HG03565 (cell line): ENCODE measurements around the gene TICAM1.

Experiments used
- ATAC-seq: cut with Tn5 transposase; IDR thresholded peaks from one replicate; pipeline ENCODE4 v1.9.1; 2021; ENCODE audit warnings: mild to moderate bottlenecking, moderate library complexity; ENCODE audit not compliant: unreplicated experiment

TICAM1 gene

DNA sequence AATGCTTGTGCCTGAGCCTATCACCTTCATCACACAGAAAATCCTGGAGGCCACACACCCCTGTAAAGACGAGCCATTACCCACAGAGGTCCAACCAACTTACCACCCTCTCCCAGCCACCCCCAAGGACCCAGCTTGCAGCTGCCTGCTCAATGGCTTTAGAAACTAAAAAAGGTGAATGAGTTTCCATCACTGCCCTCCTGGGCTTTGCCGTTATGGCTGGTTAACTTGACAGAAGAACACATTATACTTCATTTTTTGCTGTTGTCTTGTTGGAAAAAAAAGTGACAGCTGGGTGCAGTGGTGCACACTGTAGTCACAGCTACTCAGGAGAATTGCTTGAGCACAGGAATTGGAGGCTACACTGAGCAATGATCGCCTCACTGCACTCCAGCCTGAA lies 57.4 kb downstream of the TICAM1 start:
- no peak for ATAC-seq

- ATAC-seq, result no peak
Measured at GRCh38 chr19:4773047-4773640, 58.4 kb downstream of the TICAM1 start.

GRCh38 chr19:4772566-4772965 lies 58.9 kb downstream of the TICAM1 start:
- no peak for ATAC-seq

- ATAC-seq, result no peak
Measured at GRCh38 chr19:4768934-4769777, 62.4 kb downstream of the TICAM1 start.
